ENCODE measurements around the gene SKOR2. TPM values are rescaled to one million over a fixed set of nuclear protein-coding genes. Genes with fewer than 3 reads are reported as not detected.

The SKOR2 gene
- total RNA-seq, 6 experiments from 2014 or later = not detected

DNA sequence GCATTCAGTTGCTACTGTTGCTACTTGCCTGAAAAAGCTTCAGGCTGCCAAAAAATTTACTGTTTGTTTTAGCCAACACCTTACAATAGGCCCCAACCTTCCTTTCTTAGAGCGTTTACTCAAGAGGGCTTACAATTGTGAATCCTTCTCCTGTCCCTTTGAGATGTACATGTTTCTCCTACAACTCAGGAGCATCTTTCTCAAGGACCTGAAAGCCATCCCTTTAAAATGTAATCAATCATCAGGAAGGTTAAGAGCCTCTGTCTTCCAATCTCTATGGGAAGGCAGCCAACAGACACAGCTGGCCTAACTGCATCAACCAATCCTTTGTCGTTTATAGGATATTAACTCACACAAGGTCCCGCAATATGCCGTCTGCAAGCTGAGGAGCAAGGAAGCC lies 71.9 kb downstream of the SKOR2 start:
- intact Hi-C loops (cut with DNase I) = no loop called here
- no peak for TF ChIP-seq POLR2A (IDR thresholded peaks at IDR 0.05)
- TF ChIP-seq, protein P1, sequence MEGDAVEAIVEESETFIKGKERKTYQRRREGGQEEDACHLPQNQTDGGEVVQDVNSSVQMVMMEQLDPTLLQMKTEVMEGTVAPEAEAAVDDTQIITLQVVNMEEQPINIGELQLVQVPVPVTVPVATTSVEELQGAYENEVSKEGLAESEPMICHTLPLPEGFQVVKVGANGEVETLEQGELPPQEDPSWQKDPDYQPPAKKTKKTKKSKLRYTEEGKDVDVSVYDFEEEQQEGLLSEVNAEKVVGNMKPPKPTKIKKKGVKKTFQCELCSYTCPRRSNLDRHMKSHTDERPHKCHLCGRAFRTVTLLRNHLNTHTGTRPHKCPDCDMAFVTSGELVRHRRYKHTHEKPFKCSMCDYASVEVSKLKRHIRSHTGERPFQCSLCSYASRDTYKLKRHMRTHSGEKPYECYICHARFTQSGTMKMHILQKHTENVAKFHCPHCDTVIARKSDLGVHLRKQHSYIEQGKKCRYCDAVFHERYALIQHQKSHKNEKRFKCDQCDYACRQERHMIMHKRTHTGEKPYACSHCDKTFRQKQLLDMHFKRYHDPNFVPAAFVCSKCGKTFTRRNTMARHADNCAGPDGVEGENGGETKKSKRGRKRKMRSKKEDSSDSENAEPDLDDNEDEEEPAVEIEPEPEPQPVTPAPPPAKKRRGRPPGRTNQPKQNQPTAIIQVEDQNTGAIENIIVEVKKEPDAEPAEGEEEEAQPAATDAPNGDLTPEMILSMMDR (IDR thresholded peaks at IDR 0.05) = no peak
- Histone ChIP-seq H3K27me3 (no peaks in the 10 kb centered on the region), H3K9me3 (no peaks in the 10 kb centered on the region), H3K4me3 (no peak overlapping the region), H3K27ac (no peak overlapping the region), H3K4me1 (peaks cover 0 to 9% (median 0%) of the 10 kb centered on the region in 4 donors), H3K36me3 (no peaks in the 10 kb centered on the region)
- 76% methylated on average over 4 of the region's 4 CpGs for WGBS (ENCODE audit: insufficient coverage, low coverage, low lambda C conversion rate, missing lambda C conversion rate)
- DNase-seq (no peak), ATAC-seq (no peak)

DNA sequence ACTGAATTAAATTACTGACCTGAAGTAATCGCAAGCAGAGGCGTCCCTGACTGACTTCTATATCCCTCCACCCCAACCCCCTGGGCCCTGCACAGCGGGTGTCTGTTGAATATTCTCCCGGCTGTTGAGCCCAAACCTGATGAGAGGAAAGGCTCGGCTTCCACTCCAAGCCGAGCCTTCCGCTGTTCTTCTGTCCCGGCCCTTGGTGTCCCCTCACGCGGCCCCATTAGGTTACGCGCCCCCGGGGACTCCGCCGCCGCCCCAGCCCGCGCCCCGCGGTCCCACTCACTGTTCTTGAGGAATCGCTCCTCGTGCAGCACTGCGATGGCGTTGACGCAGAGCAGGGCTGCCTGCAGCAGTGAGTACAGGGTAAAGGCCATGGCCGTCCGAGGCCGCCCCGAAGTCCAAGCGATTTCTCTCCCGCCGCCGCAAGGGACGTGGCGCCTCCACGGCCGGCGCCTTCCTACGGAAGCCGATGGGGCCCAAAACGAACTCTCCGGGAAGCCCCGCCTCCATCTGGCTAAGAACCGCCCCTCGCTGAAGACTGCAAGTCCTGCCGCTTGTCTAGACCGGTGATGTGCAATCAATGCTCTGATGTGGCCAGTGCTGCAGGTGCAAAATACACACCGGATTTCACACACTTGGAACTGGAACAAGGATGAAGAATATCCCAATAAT lies 75.4 kb downstream of the SKOR2 start, which contains the start of gene IER3IP1:
Gene IER3IP1, minus strand, starts transcription at position 467 of the 678 bp plus-strand sequence. Its CDS starts 87 bp downstream, at position 380.
- 0% methylated on average over 13 of the region's 48 CpGs for WGBS (ENCODE audit: insufficient coverage, low coverage, low lambda C conversion rate, missing lambda C conversion rate)

DNA sequence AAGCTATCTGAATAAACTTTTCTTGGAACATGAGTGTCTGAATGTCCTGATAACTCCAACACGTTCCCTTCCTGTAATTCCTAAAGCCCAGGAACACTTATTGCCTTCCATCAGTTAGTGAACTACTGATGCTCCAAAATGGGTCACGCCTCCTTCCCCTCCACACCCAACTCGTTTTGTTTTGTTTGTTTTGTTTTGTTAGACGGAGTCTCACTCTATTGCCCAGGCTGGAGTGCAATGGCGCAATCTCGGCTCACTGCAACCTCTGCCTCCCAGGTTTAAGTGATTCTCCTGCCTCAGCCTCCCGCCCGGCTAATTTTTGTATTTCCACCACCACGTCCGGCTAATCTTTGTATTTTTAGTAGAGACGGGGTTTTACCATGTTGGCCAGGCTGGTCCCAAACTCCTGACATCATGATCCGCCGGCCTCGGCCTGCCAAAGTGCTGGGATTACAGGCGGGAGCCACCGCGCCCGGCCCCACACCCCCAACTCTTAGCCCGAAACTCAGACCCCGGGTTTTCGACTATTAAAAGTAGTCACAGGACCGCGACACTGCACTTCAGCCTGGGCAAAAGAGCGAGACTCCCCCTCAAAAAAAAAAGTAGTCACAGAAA lies 76.1 kb downstream of the SKOR2 start:
- intact Hi-C loops (cut with DNase I) = no loop called here
- Histone ChIP-seq H3K4me3 (peak overlapping the region; percentile 65 to 96 (median 83)), H3K9me3 (no peaks in the 10 kb centered on the region), H3K4me1 (peaks cover 0 to 9% (median 0%) of the 10 kb centered on the region in 4 donors), H3K27me3 (no peaks in the 10 kb centered on the region), H3K36me3 (no peaks in the 10 kb centered on the region), H3K27ac (peak overlapping the region; percentile 45 to 66 (median 53))
- no peak for TF ChIP-seq POLR2A (IDR thresholded peaks at IDR 0.05)
- TF ChIP-seq, protein P1 (IDR thresholded peaks at IDR 0.05) = no peak
- ATAC-seq (peak; percentile 5 to 41 (median 18)), DNase-seq (no peak)
- WGBS (ENCODE audit: insufficient coverage, low coverage, low lambda C conversion rate, missing lambda C conversion rate) = 2% methylated on average over 24 of the region's 24 CpGs

More for the DNA sequence above, 75.4 kb downstream of the SKOR2 start, which contains the start of gene IER3IP1:
- Histone ChIP-seq H3K4me1 (peaks cover 0 to 9% (median 0%) of the 10 kb centered on the region in 4 donors), H3K9me3 (no peaks in the 10 kb centered on the region), H3K27ac (peak within 1 kb of the TSS; percentile 45 to 66 (median 53)), H3K4me3 (peak within 1 kb of the TSS; percentile 65 to 96 (median 83)), H3K36me3 (no peaks in the 10 kb centered on the region), H3K27me3 (no peaks in the 10 kb centered on the region)
- TF ChIP-seq POLR2A (IDR thresholded peaks at IDR 0.05) = peak; percentile 64
- TF ChIP-seq, protein P1 (IDR thresholded peaks at IDR 0.05) = peak in 2 of 4 donors; percentile 9 to 10
- peak; percentile 99 for ATAC-seq
- intact Hi-C loops (cut with DNase I) = no loop called here
- peak; percentile 92 to 96 (median 94) for DNase-seq

DNA sequence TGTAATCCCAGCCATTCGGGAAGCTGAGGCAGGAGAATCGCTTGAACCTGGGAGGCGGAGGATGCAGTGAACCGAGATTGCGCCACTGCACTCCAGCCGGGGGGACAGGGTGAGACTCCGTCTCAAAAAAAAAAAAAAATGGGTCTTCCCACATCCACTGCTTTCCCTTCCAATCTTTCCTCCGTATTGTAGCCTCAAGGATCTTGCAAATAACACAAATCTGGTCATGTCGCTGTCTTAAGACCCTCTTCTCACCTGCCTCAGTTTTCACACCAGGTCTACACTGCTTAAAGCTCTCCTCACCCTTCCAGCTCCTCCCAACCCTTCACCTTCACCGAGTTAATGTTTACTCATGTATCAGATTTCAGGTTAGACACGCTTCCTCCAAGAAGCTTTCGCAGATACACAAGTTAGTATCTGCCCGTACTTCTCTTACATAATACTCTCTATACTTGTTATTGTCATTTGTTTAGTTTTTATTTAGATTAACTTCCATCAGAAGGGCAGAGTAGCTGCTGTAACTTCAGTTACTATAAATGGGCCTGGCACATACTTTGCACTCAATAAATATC lies 76.8 kb downstream of the SKOR2 start:
- Histone ChIP-seq H3K4me1 (peaks cover 0 to 9% (median 0%) of the 10 kb centered on the region in 4 donors), H3K27me3 (no peaks in the 10 kb centered on the region), H3K9me3 (no peaks in the 10 kb centered on the region), H3K36me3 (no peaks in the 10 kb centered on the region), H3K27ac (no peak overlapping the region), H3K4me3 (peak overlapping the region in 1 of 3 donors; percentile 65)
- intact Hi-C loops (cut with DNase I) = no loop called here
- DNase-seq = no peak
- no peak for ATAC-seq
- WGBS (ENCODE audit: insufficient coverage, low coverage, low lambda C conversion rate, missing lambda C conversion rate) = 74% methylated on average over 8 of the region's 13 CpGs
- no peak for TF ChIP-seq POLR2A (IDR thresholded peaks at IDR 0.05)
- TF ChIP-seq, protein P1 (IDR thresholded peaks at IDR 0.05) = no peak

Measured in right lobe of liver (tissue), 6 donors.